Activated T-helper 17 cell treated with anti-CD3 and anti-CD28 coated beads, Interleukin-2, amount 50 U/mL, for 72 hours (primary cell): Measurements from ENCODE around the gene POSTN. TPM values are rescaled to one million over a fixed set of nuclear protein-coding genes. Genes with fewer than 3 reads are reported as not detected.
"Not testable (repeated sequence)": the region's sequence is repeated elsewhere in the genome, so short reads cannot be mapped to it uniquely, and the experiment has no call there.

Source experiments
- ATAC-seq: fragments of 150-1000 bp; cut with Tn5 transposase; replicated peaks from 2 replicates; pipeline ENCODE4 v1.10.0; 2021; ENCODE audit warnings: mild to moderate bottlenecking, moderate library complexity
- H3K27ac Mint-ChIP-seq: one replicate; pipeline ENCODE4 v1.8.0; 2022; ENCODE audit warnings: mixed read lengths
- H3K27me3 Mint-ChIP-seq: one replicate; pipeline ENCODE4 v1.8.0; 2022; ENCODE audit warnings: mixed read lengths
- H3K36me3 Mint-ChIP-seq: one replicate; pipeline ENCODE4 v1.8.0; 2022; ENCODE audit warnings: low read depth, mild to moderate bottlenecking, mixed read lengths
- H3K4me1 Mint-ChIP-seq: one replicate; pipeline ENCODE4 v1.8.0; 2022; ENCODE audit warnings: mixed read lengths
- H3K4me3 Mint-ChIP-seq: one replicate; pipeline ENCODE4 v1.8.0; 2022; ENCODE audit warnings: mild to moderate bottlenecking, mixed read lengths
- H3K9me3 Mint-ChIP-seq: one replicate; pipeline ENCODE4 v1.8.0; 2022; ENCODE audit warnings: mixed read lengths
- total RNA-seq, 2 donors: library from RNA; stranded (reverse); gene quantifications; one replicate each; pipeline ENCODE4 v1.2.3, GENCODE V29; 2022

The POSTN gene
- total RNA-seq, 2 donors from 2014 or later, result not detected

- Mint-ChIP-seq H3K9me3 (no peaks in the 10 kb centered on the region), H3K27ac (no peak overlapping the region), H3K36me3 (no peaks in the 10 kb centered on the region), H3K4me1 (no peaks in the 10 kb centered on the region), H3K4me3 (no peak overlapping the region), H3K27me3 (no peaks in the 10 kb centered on the region)
- no peak for ATAC-seq
Measured at GRCh38 chr13:37613236-37613635, 14.7 kb upstream of the POSTN start.

GRCh38 chr13:37608750-37609339 lies 10.3 kb upstream of the POSTN start:
- ATAC-seq, result no peak
- Mint-ChIP-seq H3K36me3 (no peaks in the 10 kb centered on the region), H3K9me3 (peaks cover 3% of the 10 kb centered on the region), H3K27ac (no peak overlapping the region), H3K27me3 (no peaks in the 10 kb centered on the region), H3K4me3 (no peak overlapping the region), H3K4me1 (no peaks in the 10 kb centered on the region)

- no peak overlapping the region for H3K27ac Mint-ChIP-seq
- ATAC-seq, result no peak
- no peaks in the 10 kb centered on the region for H3K36me3 Mint-ChIP-seq
- no peaks in the 10 kb centered on the region for H3K27me3 Mint-ChIP-seq
- H3K9me3 Mint-ChIP-seq, result peaks cover 3% of the 10 kb centered on the region
- no peak overlapping the region for H3K4me3 Mint-ChIP-seq
- H3K4me1 Mint-ChIP-seq, result no peaks in the 10 kb centered on the region
Measured at GRCh38 chr13:37602733-37603381, 4.3 kb upstream of the POSTN start.

- ATAC-seq, result no peak
- Mint-ChIP-seq H3K27ac (no peak overlapping the region), H3K27me3 (no peaks in the 10 kb centered on the region), H3K4me3 (no peak overlapping the region), H3K4me1 (no peaks in the 10 kb centered on the region), H3K9me3 (peaks cover 3% of the 10 kb centered on the region), H3K36me3 (no peaks in the 10 kb centered on the region)
Measured at GRCh38 chr13:37601648-37602440, 3.3 kb upstream of the POSTN start.

- H3K27ac Mint-ChIP-seq, result no peak overlapping the region
- no peak for ATAC-seq
- no peaks in the 10 kb centered on the region for H3K36me3 Mint-ChIP-seq
- no peaks in the 10 kb centered on the region for H3K9me3 Mint-ChIP-seq
- no peaks in the 10 kb centered on the region for H3K4me1 Mint-ChIP-seq
- H3K4me3 Mint-ChIP-seq, result no peak overlapping the region
- H3K27me3 Mint-ChIP-seq, result no peaks in the 10 kb centered on the region
Measured at GRCh38 chr13:37599519-37599918, 951 bp upstream of the POSTN start.

- Mint-ChIP-seq H3K4me3 (no peak overlapping the region), H3K27me3 (no peaks in the 10 kb centered on the region), H3K4me1 (no peaks in the 10 kb centered on the region), H3K9me3 (no peaks in the 10 kb centered on the region), H3K27ac (no peak overlapping the region), H3K36me3 (no peaks in the 10 kb centered on the region)
- ATAC-seq, result no peak
Measured at GRCh38 chr13:37597477-37598025, 1.0 kb downstream of the POSTN start.

GRCh38 chr13:37596805-37597204 lies 1.8 kb downstream of the POSTN start:
- Mint-ChIP-seq H3K27me3 (no peaks in the 10 kb centered on the region), H3K9me3 (no peaks in the 10 kb centered on the region), H3K27ac (no peak overlapping the region), H3K4me3 (no peak overlapping the region), H3K4me1 (no peaks in the 10 kb centered on the region), H3K36me3 (no peaks in the 10 kb centered on the region)
- ATAC-seq, result no peak

- H3K4me3 Mint-ChIP-seq, result no peak overlapping the region
- no peak for ATAC-seq
- no peaks in the 10 kb centered on the region for H3K36me3 Mint-ChIP-seq
- no peaks in the 10 kb centered on the region for H3K27me3 Mint-ChIP-seq
- no peaks in the 10 kb centered on the region for H3K9me3 Mint-ChIP-seq
- H3K27ac Mint-ChIP-seq, result no peak overlapping the region
- no peaks in the 10 kb centered on the region for H3K4me1 Mint-ChIP-seq
Measured at GRCh38 chr13:37595162-37595561, 3.4 kb downstream of the POSTN start.

GRCh38 chr13:37594550-37594949 lies 4.0 kb downstream of the POSTN start:
- H3K4me3 Mint-ChIP-seq, result no peak overlapping the region
- H3K9me3 Mint-ChIP-seq, result no peaks in the 10 kb centered on the region
- H3K27me3 Mint-ChIP-seq, result no peaks in the 10 kb centered on the region
- no peak for ATAC-seq
- no peak overlapping the region for H3K27ac Mint-ChIP-seq
- no peaks in the 10 kb centered on the region for H3K4me1 Mint-ChIP-seq
- H3K36me3 Mint-ChIP-seq, result no peaks in the 10 kb centered on the region

GRCh38 chr13:37589381-37589780 lies 9.2 kb downstream of the POSTN start:
- not testable (repeated sequence) for ATAC-seq, H3K36me3 Mint-ChIP-seq, H3K27me3 Mint-ChIP-seq, H3K9me3 Mint-ChIP-seq, H3K4me3 Mint-ChIP-seq, H3K4me1 Mint-ChIP-seq, H3K27ac Mint-ChIP-seq

GRCh38 chr13:37587236-37587635 lies 11.3 kb downstream of the POSTN start:
- Mint-ChIP-seq H3K36me3 (no peaks in the 10 kb centered on the region), H3K27me3 (no peaks in the 10 kb centered on the region), H3K9me3 (no peaks in the 10 kb centered on the region), H3K4me3 (no peak overlapping the region), H3K27ac (no peak overlapping the region), H3K4me1 (no peaks in the 10 kb centered on the region)
- no peak for ATAC-seq

- Mint-ChIP-seq H3K9me3 (no peaks in the 10 kb centered on the region), H3K27ac (no peak overlapping the region), H3K27me3 (no peaks in the 10 kb centered on the region), H3K4me1 (no peaks in the 10 kb centered on the region), H3K4me3 (no peak overlapping the region), H3K36me3 (no peaks in the 10 kb centered on the region)
- no peak for ATAC-seq
Measured at GRCh38 chr13:37586164-37586563, 12.4 kb downstream of the POSTN start.

- Mint-ChIP-seq H3K36me3 (no peaks in the 10 kb centered on the region), H3K4me1 (no peaks in the 10 kb centered on the region), H3K27ac (no peak overlapping the region), H3K4me3 (no peak overlapping the region), H3K9me3 (no peaks in the 10 kb centered on the region), H3K27me3 (no peaks in the 10 kb centered on the region)
- ATAC-seq, result no peak
Measured at GRCh38 chr13:37585541-37585940, 13.0 kb downstream of the POSTN start.

GRCh38 chr13:37576601-37577000 lies 22.0 kb downstream of the POSTN start:
- H3K27ac Mint-ChIP-seq, result no peak overlapping the region

GRCh38 chr13:37565425-37565824 lies 33.1 kb downstream of the POSTN start:
- H3K36me3 Mint-ChIP-seq, result no peaks in the 10 kb centered on the region
- H3K4me3 Mint-ChIP-seq, result no peak overlapping the region
- no peaks in the 10 kb centered on the region for H3K27me3 Mint-ChIP-seq
- ATAC-seq, result no peak
- peaks cover 6% of the 10 kb centered on the region for H3K9me3 Mint-ChIP-seq
- H3K27ac Mint-ChIP-seq, result no peak overlapping the region
- H3K4me1 Mint-ChIP-seq, result no peaks in the 10 kb centered on the region

More at GRCh38 chr13:37576601-37577000, 22.0 kb downstream of the POSTN start:
- no peaks in the 10 kb centered on the region for H3K9me3 Mint-ChIP-seq
- ATAC-seq, result no peak
- H3K4me1 Mint-ChIP-seq, result no peaks in the 10 kb centered on the region
- no peaks in the 10 kb centered on the region for H3K36me3 Mint-ChIP-seq
- no peak overlapping the region for H3K4me3 Mint-ChIP-seq
- no peaks in the 10 kb centered on the region for H3K27me3 Mint-ChIP-seq
